HS-27A (cell line): Measurements from ENCODE around the gene DCHS2.

Experiments used
- DNase-seq: peaks from one replicate; pipeline ENCODE4 v3.0.0-alpha.2; 2012; ENCODE audit warnings: low read depth, missing footprints

Gene DCHS2

GRCh38 chr4:154376486-154376885, 115.1 kb downstream of the DCHS2 start:
- no peak for DNase-seq

- no peak for DNase-seq
Measured at GRCh38 chr4:154368060-154368459, 123.5 kb downstream of the DCHS2 start.

DNA sequence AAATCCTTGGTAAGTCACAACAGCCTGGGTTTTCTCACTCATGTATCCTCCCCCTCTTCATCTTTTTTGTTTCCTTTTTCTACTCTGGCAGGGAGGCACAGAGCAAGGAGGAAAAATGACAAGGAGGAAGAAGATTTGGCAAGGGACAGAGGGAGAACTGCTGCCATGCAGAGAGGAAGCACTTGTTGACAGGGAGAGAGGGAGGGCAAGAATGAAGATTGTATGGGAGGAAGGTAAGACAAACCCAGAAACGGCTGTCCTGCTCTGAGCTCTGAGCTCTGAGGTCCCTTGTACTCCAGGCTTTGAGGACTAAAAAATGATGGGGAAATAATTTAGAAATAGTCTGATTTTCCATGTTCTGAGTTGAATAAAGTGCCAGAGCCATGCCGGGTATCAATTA, 123.9 kb downstream of the DCHS2 start:
- DNase-seq, result no peak

DNA sequence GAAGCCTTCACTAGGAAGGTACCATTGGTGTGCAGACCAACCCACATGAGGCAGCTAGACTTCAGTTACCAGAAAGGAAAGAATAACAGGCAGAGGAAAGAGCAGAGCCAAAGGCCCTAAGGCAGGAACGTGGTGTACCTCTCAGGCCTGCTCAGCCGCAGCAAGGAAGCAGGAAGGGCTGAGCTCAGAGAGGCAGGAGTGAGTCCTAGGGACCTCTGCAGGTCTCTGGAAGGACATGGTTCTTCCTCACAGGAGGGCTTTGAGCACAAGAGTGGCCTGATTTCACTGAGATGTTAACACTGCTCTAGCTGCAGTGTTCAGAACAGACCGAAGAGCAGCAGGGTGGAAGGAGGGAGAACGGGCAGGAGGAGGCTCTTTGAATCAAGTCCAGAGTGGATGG, 124.6 kb downstream of the DCHS2 start:
- DNase-seq, result no peak

- DNase-seq, result no peak
Measured at GRCh38 chr4:154364066-154364845, 127.3 kb downstream of the DCHS2 start.

DNA sequence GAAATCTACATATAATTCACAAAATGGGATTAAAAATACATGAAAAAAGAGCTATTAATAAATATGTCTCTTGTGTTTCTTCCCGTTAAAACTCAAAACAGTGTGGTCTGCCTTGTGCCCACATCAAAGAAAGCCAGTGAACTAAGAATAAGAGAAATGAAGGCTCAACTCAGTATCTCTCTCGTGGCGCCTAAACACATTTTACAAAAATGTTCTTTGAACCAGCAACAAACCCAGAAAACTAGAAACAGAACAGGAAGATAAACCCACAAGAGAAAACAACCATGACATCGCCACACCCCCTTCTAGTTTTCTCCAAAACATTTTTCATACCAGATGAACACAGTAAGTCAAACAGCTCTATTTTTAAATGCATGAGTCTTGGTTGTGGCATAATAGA, 130.1 kb downstream of the DCHS2 start:
- DNase-seq, result no peak

DNA sequence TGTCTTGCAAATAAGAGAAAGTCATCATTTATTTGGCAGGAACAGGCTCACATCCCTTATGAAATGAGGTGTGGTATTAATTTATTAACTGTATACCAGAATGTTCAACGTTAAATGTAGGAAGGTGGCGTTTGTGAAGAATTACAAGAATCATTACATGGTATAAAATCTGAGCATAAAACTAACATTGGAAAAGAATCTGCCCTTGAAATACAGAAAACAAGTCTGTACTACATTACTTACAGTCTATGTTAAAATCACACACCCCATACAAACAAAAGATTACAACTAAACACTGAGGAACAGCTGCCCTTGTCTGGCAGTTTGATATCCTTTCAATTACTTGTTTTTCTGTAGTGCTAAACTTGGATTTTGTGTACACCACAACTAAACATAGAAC, 131.1 kb downstream of the DCHS2 start:
- DNase-seq, result no peak

DNA sequence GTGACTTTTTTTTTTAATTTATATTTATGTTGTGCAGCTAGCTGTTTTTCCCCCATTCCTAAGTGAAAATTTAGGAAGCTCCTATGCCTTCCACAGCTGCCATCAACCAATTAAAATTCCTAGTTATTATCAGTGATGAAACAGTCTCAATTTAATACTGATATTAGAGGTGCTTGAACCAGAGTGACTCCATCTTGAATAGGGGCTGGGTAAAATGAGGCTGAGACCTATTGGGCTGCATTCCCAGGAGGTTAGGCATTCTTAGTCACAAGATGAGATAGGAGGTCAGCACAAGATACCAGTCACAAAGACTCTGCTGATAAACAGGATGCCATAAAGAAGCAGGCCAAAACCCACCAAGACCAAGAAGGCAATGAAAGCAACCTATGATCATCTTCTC, 136.7 kb downstream of the DCHS2 start:
- no peak for DNase-seq

DNA sequence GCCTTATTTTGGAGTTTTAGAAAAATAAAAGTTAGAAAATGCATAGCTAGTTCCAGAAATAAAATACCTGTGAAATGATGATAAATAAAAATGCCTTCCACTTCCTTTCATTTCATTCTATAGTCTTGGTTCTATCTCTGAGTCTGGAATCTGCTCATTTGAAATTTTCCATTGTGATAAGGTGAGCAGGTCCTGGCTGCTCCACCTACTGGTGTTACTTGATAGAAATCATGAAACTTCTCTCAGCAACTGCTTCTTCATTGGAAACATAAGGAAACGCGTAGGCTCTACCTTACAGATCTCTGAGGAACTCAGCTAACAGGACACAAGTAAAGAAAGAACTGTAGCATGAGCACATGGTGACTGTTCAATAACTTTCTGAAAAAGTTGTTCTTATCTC, 141.8 kb downstream of the DCHS2 start:
- DNase-seq, result no peak

DNA sequence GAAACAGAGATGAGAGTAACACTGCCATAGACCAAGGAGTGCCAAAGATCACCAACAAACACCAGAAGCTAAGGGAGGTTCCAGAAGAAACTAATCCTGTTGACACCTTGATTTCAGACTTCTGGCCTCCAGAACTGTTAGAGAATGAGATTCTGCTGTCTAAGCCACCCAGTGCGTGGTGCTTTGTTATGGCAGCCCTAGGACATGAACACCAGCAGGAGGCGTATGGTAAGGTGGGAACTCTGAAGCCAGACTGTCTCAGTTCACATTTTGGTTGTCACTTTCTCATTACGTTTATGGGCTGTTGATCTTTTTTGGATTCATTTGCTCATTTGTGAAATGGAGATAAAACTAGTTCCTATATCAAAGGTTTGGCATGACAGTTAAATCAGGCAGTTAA, 142.9 kb downstream of the DCHS2 start:
- no peak for DNase-seq

DNA sequence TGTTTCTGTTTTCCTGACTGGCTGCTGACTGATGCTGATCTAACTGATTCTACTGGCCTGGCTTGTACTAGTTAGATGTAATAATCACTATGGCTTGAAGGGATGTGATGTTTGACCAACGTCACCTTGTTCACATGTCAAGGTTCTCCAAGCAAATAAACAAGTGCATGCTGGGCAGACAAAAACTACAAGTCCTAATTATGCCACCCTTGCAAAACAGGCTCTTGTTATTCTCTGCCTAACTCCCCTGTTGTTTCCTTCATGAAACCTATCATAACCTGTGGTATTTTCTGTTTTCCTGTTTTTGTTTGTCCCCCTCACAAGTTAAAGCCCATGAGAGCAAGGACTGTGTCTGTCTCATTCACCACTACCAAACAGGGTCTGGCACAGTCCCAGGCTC, 146.2 kb downstream of the DCHS2 start:
- no peak for DNase-seq

DNA sequence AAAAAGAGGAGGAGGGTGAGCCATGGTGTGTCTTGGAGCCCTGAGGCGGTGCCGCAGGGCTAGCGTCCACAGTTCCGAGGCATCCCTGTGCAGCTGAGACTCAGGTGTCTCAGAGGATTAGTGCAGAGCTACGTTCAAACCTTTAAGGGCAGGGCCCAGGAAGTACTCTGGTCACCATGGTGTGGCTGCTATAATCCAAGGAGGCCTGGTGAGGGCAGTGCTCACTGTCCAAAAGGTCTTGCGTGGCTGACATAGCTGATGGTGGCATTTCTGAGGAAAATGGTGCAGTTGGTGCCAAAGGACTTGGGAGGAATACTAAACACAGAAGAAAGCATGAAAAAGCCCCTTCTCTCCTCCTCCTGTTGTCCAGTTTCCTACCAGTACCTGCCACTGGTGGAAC, 146.9 kb downstream of the DCHS2 start:
- DNase-seq, result no peak

DNA sequence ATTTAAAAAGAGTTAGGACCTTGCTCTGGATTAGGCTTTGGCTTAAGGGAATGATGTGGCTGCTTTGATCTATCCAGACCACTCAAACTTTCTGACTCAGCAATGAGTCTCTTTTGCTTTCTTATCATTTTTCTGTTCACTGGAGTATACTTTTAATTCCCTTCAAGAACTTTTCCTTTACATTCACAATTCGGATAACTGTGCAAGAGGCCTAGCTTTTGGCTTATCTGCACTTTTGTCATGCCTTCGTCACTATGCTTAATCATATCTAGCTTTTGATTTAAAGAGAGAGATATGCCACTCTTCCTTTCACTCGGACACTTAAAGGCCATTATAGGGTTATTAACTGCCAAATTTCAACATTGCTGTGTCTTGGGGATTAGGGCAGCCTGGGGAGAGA, 147.9 kb downstream of the DCHS2 start:
- DNase-seq, result no peak

DNA sequence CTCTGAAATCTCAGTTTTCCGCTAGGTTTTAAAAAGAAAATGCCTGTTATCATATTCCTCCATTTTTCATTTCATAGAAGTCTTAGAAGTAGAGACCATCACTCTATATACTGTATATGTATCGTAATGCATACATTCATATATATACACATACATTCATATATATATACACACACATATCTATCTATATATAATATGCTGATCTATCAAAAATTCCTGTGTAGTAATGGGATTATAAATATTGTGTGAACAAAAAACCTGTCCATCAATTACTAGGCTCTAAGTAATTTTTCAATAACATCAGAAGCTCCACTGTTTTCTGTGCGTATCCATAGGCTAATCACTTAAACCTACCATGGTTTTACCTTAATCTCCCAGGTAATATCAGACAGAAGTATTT, 150.2 kb downstream of the DCHS2 start:
- DNase-seq, result no peak

- no peak for DNase-seq
Measured at GRCh38 chr4:154335588-154335987, 156.0 kb downstream of the DCHS2 start.

DNA sequence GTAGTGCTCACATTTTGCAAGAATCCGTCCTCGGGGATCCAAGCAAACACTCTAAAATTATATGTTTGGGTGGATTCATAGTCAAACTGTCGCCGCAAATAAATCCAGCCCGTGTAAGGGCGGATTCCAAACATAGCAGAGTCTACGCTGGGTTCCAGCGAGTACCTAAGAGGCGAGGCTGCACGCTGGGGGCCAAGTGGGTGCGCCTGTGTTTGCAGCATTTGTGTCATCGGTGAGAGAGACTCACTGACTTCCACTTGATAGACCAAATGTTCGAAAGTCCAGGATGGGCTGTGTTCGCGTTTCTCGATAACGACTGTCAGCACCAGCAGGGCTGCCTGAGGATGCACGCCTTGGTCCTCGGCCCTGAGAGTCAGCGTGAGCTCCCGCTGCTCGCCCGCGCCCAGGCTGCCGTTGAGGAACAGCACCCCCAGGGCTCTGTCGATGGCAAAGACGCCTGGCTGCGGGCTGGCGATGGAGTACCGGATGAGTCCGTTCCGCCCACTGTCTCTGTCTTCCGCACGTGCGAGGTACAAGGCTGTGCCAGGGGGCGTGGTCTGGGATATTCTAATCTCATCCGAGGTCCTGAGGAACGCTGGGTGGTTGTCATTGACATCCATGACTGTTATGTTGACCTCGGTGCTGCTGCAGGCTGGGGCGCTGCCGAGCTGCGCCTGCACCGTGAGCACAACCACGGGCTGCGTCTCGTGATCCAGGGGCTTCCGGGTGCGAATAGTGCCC, 158.7 kb downstream of the DCHS2 start:
- DNase-seq, result no peak

- DNase-seq, result no peak
Measured at GRCh38 chr4:154329939-154330338, 161.7 kb downstream of the DCHS2 start.

GRCh38 chr4:154329268-154329868, 162.2 kb downstream of the DCHS2 start:
- no peak for DNase-seq

- no peak for DNase-seq
Measured at GRCh38 chr4:154328030-154328429, 163.6 kb downstream of the DCHS2 start.

DNA sequence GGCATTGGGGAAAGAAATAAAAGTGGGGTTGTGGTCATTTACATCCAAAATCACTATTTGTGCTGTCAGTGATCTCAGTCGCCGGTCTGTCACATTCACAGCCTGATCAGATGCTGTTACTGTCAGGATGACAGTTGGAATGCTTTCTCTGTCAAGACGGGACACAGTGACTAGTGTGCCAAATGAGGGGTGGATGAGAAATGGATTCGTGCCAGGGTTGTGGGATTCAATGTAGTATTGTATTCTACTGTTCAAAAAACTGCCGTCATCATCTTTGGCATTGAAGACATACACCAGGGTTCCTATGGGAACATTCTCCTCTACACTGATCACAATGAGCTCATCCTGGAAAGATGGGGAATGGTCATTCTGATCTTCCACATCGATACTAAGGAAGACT, 171.1 kb downstream of the DCHS2 start:
- no peak for DNase-seq

DNA sequence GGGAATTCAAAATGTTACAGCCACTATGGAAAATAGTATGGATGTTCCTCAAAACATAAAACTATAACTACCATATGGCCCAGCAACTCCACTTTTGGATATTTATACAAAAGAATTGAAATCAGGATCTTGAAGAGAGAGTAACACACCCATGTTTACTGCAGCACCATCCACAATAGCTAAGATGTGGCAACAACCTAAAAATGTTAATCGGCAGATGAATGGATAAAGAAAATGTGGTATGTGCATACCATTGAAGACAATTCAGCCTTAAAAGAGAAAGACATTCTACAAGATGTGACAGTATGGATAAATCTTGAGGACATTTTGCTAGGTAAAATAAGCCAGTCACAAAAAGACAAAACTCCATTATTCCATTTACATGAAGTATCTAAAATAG, 171.9 kb downstream of the DCHS2 start:
- no peak for DNase-seq

DNA sequence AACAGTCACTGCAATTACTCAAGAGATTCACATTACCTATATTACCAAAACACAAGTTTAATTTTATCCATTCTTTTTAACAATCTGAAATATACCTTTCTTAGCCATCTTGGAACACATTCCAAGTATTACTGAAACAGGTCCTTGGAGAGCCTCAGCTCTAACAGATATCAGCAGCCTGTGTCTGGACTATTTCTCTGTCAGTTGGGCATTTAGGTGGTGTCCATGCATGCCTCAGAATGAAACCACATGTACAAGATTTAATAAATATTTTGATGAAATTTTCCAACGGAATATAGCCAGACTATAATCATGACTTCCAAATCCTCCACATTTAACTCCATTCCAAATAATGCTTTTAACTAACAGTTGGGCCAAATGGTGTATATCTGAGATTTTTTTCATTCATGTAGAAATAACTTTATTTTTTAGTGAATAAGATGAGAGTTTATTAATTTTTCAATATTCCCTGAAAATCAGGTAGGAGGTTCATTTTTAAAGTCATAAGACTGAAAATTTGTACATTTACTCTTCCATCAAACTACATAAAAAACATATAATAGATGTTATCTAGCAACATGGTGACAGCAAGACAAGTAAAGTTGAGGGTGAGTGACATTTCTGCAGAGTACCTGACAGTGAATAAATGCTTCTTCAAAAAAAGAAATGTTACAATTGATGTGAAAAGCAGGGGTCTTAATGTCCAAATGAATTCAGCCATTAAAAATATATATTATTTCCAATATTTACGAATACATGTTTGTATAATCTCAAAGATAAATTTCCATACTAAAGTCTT, 174.2 kb downstream of the DCHS2 start:
- no peak for DNase-seq

DNA sequence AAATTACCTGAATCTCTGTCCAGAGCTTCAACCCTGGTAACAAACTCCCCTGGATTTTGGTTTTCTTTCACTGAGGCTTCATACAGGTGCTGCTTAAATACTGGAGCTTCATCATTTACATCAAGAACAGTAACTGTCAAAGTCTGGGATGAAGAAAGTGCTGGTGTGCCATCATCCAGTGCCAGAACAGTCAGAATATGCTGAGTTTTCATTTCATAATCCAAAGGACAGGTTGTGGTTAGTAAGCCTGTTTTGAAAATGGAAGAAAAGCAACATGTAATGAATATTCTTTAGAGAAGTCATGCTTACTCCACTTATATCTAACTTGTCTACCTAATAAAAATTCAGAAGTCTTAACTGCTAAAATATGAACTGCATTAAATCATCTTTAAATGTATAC, 175.9 kb downstream of the DCHS2 start:
- no peak for DNase-seq
